NCI-H69 (cell line): ENCODE measurements around the gene USP54.
A peak's percentile ranks its signal among the peaks of the same experiment; 100 is the strongest.
"Not testable (repeated sequence)": the region's sequence is repeated elsewhere in the genome, so short reads cannot be mapped to it uniquely, and the experiment has no call there.

Experiments
- DNase-seq: peaks from one replicate; lab custom pipeline; 2025; lab: John Stamatoyannopoulos, UW

USP54 gene

GRCh38 chr10:73590881-73591799, at the start of gene USP54:
TSS of gene USP54 (minus strand) at chr10:73591342. CDS start at chr10:73575658, 15,684 bp downstream.
- no peak for DNase-seq

- DNase-seq, result no peak
Measured at GRCh38 chr10:73639286-73639685, 48.1 kb upstream of the USP54 start.

- no peak for DNase-seq
Measured at GRCh38 chr10:73635781-73636180, 44.6 kb upstream of the USP54 start.

- DNase-seq, result peak; percentile 20
Measured at GRCh38 chr10:73634421-73634820, 43.3 kb upstream of the USP54 start.

GRCh38 chr10:73629165-73629564, 38.0 kb upstream of the USP54 start:
- DNase-seq, result no peak

GRCh38 chr10:73628405-73628804, 37.3 kb upstream of the USP54 start:
- no peak for DNase-seq

- no peak for DNase-seq
Measured at GRCh38 chr10:73627300-73627699, 36.2 kb upstream of the USP54 start.

- DNase-seq, result peak; percentile 96
Measured at GRCh38 chr10:73625884-73626752, 35.0 kb upstream of the USP54 start.

- DNase-seq, result peak; percentile 57
Measured at GRCh38 chr10:73625004-73625883, 34.1 kb upstream of the USP54 start.

GRCh38 chr10:73623056-73623455, 31.9 kb upstream of the USP54 start:
- DNase-seq, result no peak

- not testable (repeated sequence) for DNase-seq
Measured at GRCh38 chr10:73620974-73621373, 29.8 kb upstream of the USP54 start.

- not testable (repeated sequence) for DNase-seq
Measured at GRCh38 chr10:73617143-73617542, 26.0 kb upstream of the USP54 start.

- DNase-seq, result no peak
Measured at GRCh38 chr10:73614720-73615119, 23.6 kb upstream of the USP54 start.

GRCh38 chr10:73609116-73609515, 18.0 kb upstream of the USP54 start:
- DNase-seq, result no peak

GRCh38 chr10:73601486-73601921, 10.4 kb upstream of the USP54 start:
- DNase-seq, result peak; percentile 73

- no peak for DNase-seq
Measured at GRCh38 chr10:73597346-73597745, 6.2 kb upstream of the USP54 start.

GRCh38 chr10:73593812-73594211, 2.7 kb upstream of the USP54 start:
- DNase-seq, result no peak

- DNase-seq, result no peak
Measured at GRCh38 chr10:73593110-73593509, 2.0 kb upstream of the USP54 start.

GRCh38 chr10:73591935-73592699, 975 bp upstream of the USP54 start:
- DNase-seq, result peak; percentile 79

GRCh38 chr10:73589563-73590126, 1.5 kb downstream of the USP54 start:
- no peak for DNase-seq

GRCh38 chr10:73588656-73589055, 2.5 kb downstream of the USP54 start:
- DNase-seq, result no peak
